ENCODE measurements around the gene PRLH.

GRCh38 chr2:237567276-237568029, 1.1 kb downstream of the PRLH start:
- TF ChIP-seq POLR2A (IDR thresholded peaks at IDR 0.05; ENCODE audit: low read length) (no peak), GATA1 (IDR thresholded peaks at IDR 0.05; ENCODE audit: low read depth, low read length) (no peak)

Data from erythroblast (primary cell).